ENCODE data around the gene SLC16A3.

SLC16A3 gene

GRCh38 chr17:82269138-82269881, 40.5 kb downstream of the SLC16A3 start:
- DNase-seq (ENCODE audit: low read depth in 2 of 2): no peak

- DNase-seq (ENCODE audit: low read depth in 2 of 2): no peak
Measured at GRCh38 chr17:82269882-82270500, 41.1 kb downstream of the SLC16A3 start.

GRCh38 chr17:82270651-82271050, 41.8 kb downstream of the SLC16A3 start:
- no peak for DNase-seq (ENCODE audit: low read depth in 2 of 2)

- no peak for DNase-seq (ENCODE audit: low read depth in 2 of 2)
Measured at GRCh38 chr17:82271401-82271800, 42.6 kb downstream of the SLC16A3 start.

- peak in 1 of 2 experiments; percentile 26 for DNase-seq (ENCODE audit: low read depth in 2 of 2)
Measured at GRCh38 chr17:82272495-82273326, 43.9 kb downstream of the SLC16A3 start.

GRCh38 chr17:82273327-82274133, 44.7 kb downstream of the SLC16A3 start, which contains the start of gene CSNK1D:
Gene CSNK1D, minus strand, starts transcription at chr17:82273700. Its CDS starts 319 bp downstream, at chr17:82273381.
- peak; percentile 85 to 90 for DNase-seq (ENCODE audit: low read depth in 2 of 2)

GRCh38 chr17:82274134-82275020, 45.5 kb downstream of the SLC16A3 start:
- DNase-seq (ENCODE audit: low read depth in 2 of 2): no peak

- DNase-seq (ENCODE audit: low read depth in 2 of 2): no peak
Measured at GRCh38 chr17:82275326-82275725, 46.5 kb downstream of the SLC16A3 start.

GRCh38 chr17:82276938-82277337, 48.1 kb downstream of the SLC16A3 start:
- DNase-seq (ENCODE audit: low read depth in 2 of 2): no peak

- DNase-seq (ENCODE audit: low read depth in 2 of 2): no peak
Measured at GRCh38 chr17:82277851-82278250, 49.0 kb downstream of the SLC16A3 start.

GRCh38 chr17:82278308-82278707, 49.5 kb downstream of the SLC16A3 start:
- no peak for DNase-seq (ENCODE audit: low read depth in 2 of 2)

GRCh38 chr17:82278786-82279391, 50.0 kb downstream of the SLC16A3 start:
- no peak for DNase-seq (ENCODE audit: low read depth in 2 of 2)

- no peak for DNase-seq (ENCODE audit: low read depth in 2 of 2)
Measured at GRCh38 chr17:82280537-82280936, 51.7 kb downstream of the SLC16A3 start.

GRCh38 chr17:82281076-82281475, 52.2 kb downstream of the SLC16A3 start:
- no peak for DNase-seq (ENCODE audit: low read depth in 2 of 2)

GRCh38 chr17:82281502-82282238, 52.8 kb downstream of the SLC16A3 start:
- DNase-seq (ENCODE audit: low read depth in 2 of 2): peak in 1 of 2 experiments; percentile 45

- DNase-seq (ENCODE audit: low read depth in 2 of 2): no peak
Measured at GRCh38 chr17:82282239-82283207, 53.7 kb downstream of the SLC16A3 start.

- peak in 1 of 2 experiments; percentile 48 for DNase-seq (ENCODE audit: low read depth in 2 of 2)
Measured at GRCh38 chr17:82283208-82283749, 54.4 kb downstream of the SLC16A3 start.

- no peak for DNase-seq (ENCODE audit: low read depth in 2 of 2)
Measured at GRCh38 chr17:82285141-82285540, 56.3 kb downstream of the SLC16A3 start.

All from stimulated activated CD4-positive, alpha-beta T cell treated with anti-CD3 and anti-CD28 coated beads, Interleukin-12 subunit alpha, Interleukin-12 subunit beta, amount 100 ng/mL, for 24 hours (primary cell).